ENCODE data around the gene MARVELD3. TPM values are rescaled to one million over a fixed set of nuclear protein-coding genes. Genes with fewer than 3 reads are reported as not detected.

MARVELD3 gene
- polyA plus RNA-seq, 1 of the 3 experiments (the other 2 are of a cell fraction) = not detected

DNA sequence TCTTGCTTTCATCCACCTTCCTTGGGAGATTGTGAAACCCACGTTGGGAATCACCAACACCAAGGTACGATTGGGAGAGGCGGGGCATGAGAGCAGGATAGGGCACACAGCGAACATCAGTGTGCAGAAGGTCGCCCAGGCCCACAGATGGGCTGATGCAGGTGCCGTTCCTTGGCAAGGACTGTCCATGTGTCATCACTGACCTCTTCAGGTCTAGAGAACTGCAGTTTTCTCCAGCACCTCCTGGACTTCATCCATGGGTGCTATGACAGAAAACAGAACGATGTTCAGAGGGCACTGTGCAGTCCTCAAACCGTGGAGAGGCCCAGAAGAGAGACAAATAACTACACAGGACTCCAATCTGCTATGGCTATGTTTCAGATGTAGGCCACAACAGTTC, 25.2 kb upstream of the MARVELD3 start:
- Histone ChIP-seq H3K79me2 (ENCODE audit: insufficient read depth) (no peaks in the 10 kb centered on the region), H3K27ac (ENCODE audit: low read depth in 2 of 2, low read length in 1 of 2) (no peak overlapping the region), H3K9ac (no peak overlapping the region), H4K20me1 (ENCODE audit: insufficient read depth) (no peaks in the 10 kb centered on the region), H3K4me2 (no peak overlapping the region), H3K9me2 (no peaks in the 10 kb centered on the region), H3K4me1 (ENCODE audit: control insufficient read depth in 1 of 2, insufficient read depth in 2 of 2, low read depth in 1 of 2, low read length in 1 of 2) (no peaks in the 10 kb centered on the region), H3K9me3 (no peaks in the 10 kb centered on the region), H3K4me3 (ENCODE audit: low read depth in 2 of 2, low read length in 1 of 2) (no peak overlapping the region), H2AFZ (ENCODE audit: low read depth) (no peak overlapping the region), H3K36me3 (replicated peaks in 1 of 2; ENCODE audit: control insufficient read depth in 1 of 2, insufficient read depth in 2 of 2, low read length in 1 of 2) (no peaks in the 10 kb centered on the region), H3K27me3 (ENCODE audit: insufficient read depth) (peaks cover 3% of the 10 kb centered on the region; the same call in 1 of the 2 replicates), H3F3A (replicated peaks; ENCODE audit: insufficient read depth) (no peaks in the 10 kb centered on the region)
- TF ChIP-seq, protein P1, sequence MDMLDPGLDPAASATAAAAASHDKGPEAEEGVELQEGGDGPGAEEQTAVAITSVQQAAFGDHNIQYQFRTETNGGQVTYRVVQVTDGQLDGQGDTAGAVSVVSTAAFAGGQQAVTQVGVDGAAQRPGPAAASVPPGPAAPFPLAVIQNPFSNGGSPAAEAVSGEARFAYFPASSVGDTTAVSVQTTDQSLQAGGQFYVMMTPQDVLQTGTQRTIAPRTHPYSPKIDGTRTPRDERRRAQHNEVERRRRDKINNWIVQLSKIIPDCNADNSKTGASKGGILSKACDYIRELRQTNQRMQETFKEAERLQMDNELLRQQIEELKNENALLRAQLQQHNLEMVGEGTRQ (IDR thresholded peaks at IDR 0.05; ENCODE audit: borderline replicate concordance, low read depth, low read length) = no peak
- TF ChIP-seq RFX5 (IDR thresholded peaks at IDR 0.05; ENCODE audit: low read length) (no peak), MEF2A (IDR thresholded peaks at IDR 0.05; ENCODE audit: borderline replicate concordance, low read depth) (no peak), NFIC (IDR thresholded peaks at IDR 0.05; ENCODE audit: borderline replicate concordance) (no peak), GATA2 (CRISPR knock-in tag; IDR thresholded peaks at IDR 0.05) (no peak)
- TF ChIP-seq, protein P2, sequence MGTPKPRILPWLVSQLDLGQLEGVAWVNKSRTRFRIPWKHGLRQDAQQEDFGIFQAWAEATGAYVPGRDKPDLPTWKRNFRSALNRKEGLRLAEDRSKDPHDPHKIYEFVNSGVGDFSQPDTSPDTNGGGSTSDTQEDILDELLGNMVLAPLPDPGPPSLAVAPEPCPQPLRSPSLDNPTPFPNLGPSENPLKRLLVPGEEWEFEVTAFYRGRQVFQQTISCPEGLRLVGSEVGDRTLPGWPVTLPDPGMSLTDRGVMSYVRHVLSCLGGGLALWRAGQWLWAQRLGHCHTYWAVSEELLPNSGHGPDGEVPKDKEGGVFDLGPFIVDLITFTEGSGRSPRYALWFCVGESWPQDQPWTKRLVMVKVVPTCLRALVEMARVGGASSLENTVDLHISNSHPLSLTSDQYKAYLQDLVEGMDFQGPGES (IDR thresholded peaks at IDR 0.05; ENCODE audit: low read depth, low read length) = no peak
- ChIA-PET POLR2A (no interaction called here), CTCF (interaction anchor here (0.9 kb wide), 1 partner anchor 25 kb away, joined by 3 read pairs; no protein-coding TSS in a partner anchor)
- DNase-seq = no peak
- 12% methylated on average over 7 of the region's 8 CpGs for WGBS (ENCODE audit: low lambda C conversion rate)

DNA sequence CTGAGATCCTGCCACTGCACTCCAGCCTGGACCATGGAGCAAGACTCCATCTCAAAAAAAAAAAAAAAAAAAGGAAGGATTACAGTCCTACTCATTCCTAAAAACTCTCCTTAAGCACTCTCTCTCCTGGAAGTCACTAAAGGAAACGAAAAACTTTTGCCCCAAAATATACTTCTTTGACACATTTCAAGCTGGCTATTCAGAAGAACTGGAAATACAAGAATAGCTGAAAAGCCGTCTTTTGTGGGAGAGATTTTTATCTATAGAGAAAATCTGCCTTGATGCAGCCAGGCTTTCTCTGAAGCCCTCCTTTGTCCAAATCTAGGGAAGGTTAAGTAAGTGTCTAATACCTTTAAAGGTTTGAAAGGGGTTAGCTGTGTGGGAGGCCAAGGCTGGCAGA, 16.9 kb upstream of the MARVELD3 start:
- H3K9me2 ChIP-seq = no peaks in the 10 kb centered on the region
- POLR2A ChIA-PET = no interaction called here
- whole genome bisulfite sequencing (ENCODE audit: low lambda C conversion rate) = 23% methylated on average over 2 of the region's 2 CpGs

DNA sequence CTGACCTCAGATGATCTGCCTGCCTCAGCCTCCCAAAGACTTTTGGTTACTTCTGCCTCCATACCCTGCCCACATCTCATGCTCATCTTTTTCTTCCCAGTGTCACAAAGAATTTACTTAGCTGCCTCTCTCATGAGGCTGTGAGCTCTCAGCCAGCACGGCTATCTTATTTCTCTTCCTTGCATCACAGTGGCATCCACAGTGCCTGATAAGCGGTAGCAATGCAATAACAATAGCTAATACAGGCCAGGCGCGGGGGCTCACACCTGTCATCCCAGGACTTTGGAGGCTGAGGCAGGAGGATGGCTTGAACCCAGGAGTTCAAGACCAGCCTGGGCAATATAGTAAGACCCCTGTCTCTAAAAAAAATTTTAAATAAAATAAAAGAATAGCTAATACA, 15.5 kb upstream of the MARVELD3 start:
- H3F3A ChIP-seq (replicated peaks; ENCODE audit: insufficient read depth) = peaks cover 12% of the 10 kb centered on the region
- no peaks in the 10 kb centered on the region for H3K9me3 ChIP-seq
- H3K27ac ChIP-seq (ENCODE audit: low read depth in 2 of 2, low read length in 1 of 2) = no peak overlapping the region
- H3K27me3 ChIP-seq (ENCODE audit: insufficient read depth) = peaks cover 9% of the 10 kb centered on the region; the same call in 1 of the 2 replicates
- no peaks in the 10 kb centered on the region for H3K9me2 ChIP-seq
- no peak for DNase-seq
- no peaks in the 10 kb centered on the region for H3K79me2 ChIP-seq (ENCODE audit: insufficient read depth)
- H3K36me3 ChIP-seq (replicated peaks in 1 of 2; ENCODE audit: control insufficient read depth in 1 of 2, insufficient read depth in 2 of 2, low read length in 1 of 2) = no peaks in the 10 kb centered on the region
- H3K4me2 ChIP-seq = no peak overlapping the region; the same call in 1 of the 2 replicates
- no peak overlapping the region for H3K9ac ChIP-seq
- no peak overlapping the region for H3K4me3 ChIP-seq (ENCODE audit: low read depth in 2 of 2, low read length in 1 of 2)
- POLR2A ChIA-PET = interaction anchor here (0.7 to 1.2 kb wide), 3 partner anchors 45 to 573 kb away, joined by 3 to 4 read pairs (median 3); no protein-coding TSS in a partner anchor
- 4% methylated on average over 4 of the region's 4 CpGs for WGBS (ENCODE audit: low lambda C conversion rate)
- H2AFZ ChIP-seq (ENCODE audit: low read depth) = 0 out of 2 replicates have a peak overlapping the region, but pooled peaks have one; percentile 59
- H4K20me1 ChIP-seq (ENCODE audit: insufficient read depth) = no peaks in the 10 kb centered on the region
- peaks cover 0 to 2% of the 10 kb centered on the region in 2 experiments; a peak in 2 of 4 replicates for H3K4me1 ChIP-seq (ENCODE audit: control insufficient read depth in 1 of 2, insufficient read depth in 2 of 2, low read depth in 1 of 2, low read length in 1 of 2)
- CTCF ChIA-PET = interaction anchor here (0.6 to 3.6 kb wide), 50 partner anchors 8 to 421 kb away, joined by 3 to 48 read pairs (median 6); partner anchors contain the start of genes TAT and ZNF23
- TF ChIP-seq RCOR1 (IDR thresholded peaks at IDR 0.05; ENCODE audit: low read length) (no peak), ELF1 (IDR thresholded peaks at IDR 0.05) (no peak), RFX5 (IDR thresholded peaks at IDR 0.05; ENCODE audit: low read length) (no peak), EP300 (IDR thresholded peaks at IDR 0.05; ENCODE audit: borderline replicate concordance in 1 of 2, low read depth in 1 of 2, low read length in 1 of 2) (no peak), CHD2 (IDR thresholded peaks at IDR 0.05; ENCODE audit: low read length, partially characterized antibody) (no peak)
- TF ChIP-seq, protein P3, sequence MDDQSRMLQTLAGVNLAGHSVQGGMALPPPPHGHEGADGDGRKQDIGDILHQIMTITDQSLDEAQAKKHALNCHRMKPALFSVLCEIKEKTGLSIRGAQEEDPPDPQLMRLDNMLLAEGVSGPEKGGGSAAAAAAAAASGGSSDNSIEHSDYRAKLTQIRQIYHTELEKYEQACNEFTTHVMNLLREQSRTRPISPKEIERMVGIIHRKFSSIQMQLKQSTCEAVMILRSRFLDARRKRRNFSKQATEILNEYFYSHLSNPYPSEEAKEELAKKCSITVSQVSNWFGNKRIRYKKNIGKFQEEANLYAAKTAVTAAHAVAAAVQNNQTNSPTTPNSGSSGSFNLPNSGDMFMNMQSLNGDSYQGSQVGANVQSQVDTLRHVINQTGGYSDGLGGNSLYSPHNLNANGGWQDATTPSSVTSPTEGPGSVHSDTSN (IDR thresholded peaks at IDR 0.05) = no peak
- TF ChIP-seq, protein P2 (IDR thresholded peaks at IDR 0.05; ENCODE audit: low read depth, low read length) = no peak

More for the DNA sequence above, 16.9 kb upstream of the MARVELD3 start:
- H3K4me3 ChIP-seq (ENCODE audit: low read depth in 2 of 2, low read length in 1 of 2) = no peak overlapping the region
- peaks cover 12% of the 10 kb centered on the region for H3F3A ChIP-seq (replicated peaks; ENCODE audit: insufficient read depth)
- no peaks in the 10 kb centered on the region for H3K9me3 ChIP-seq
- no peaks in the 10 kb centered on the region for H3K79me2 ChIP-seq (ENCODE audit: insufficient read depth)
- no peak overlapping the region for H2AFZ ChIP-seq (ENCODE audit: low read depth)
- no peaks in the 10 kb centered on the region for H4K20me1 ChIP-seq (ENCODE audit: insufficient read depth)
- no peak overlapping the region for H3K4me2 ChIP-seq
- no peaks in the 10 kb centered on the region for H3K36me3 ChIP-seq (replicated peaks in 1 of 2; ENCODE audit: control insufficient read depth in 1 of 2, insufficient read depth in 2 of 2, low read length in 1 of 2)
- peaks cover 0 to 2% of the 10 kb centered on the region in 2 experiments; a peak in 2 of 4 replicates for H3K4me1 ChIP-seq (ENCODE audit: control insufficient read depth in 1 of 2, insufficient read depth in 2 of 2, low read depth in 1 of 2, low read length in 1 of 2)
- no peak for TF ChIP-seq SMC3 (IDR thresholded peaks at IDR 0.05; ENCODE audit: low read depth, low read length)
- DNase-seq = no peak
- no peak overlapping the region for H3K9ac ChIP-seq
- CTCF ChIA-PET = interaction anchor here (0.9 to 3.6 kb wide), 5 partner anchors 11 to 196 kb away, joined by 3 to 48 read pairs (median 15); no protein-coding TSS in a partner anchor
- H3K27ac ChIP-seq (ENCODE audit: low read depth in 2 of 2, low read length in 1 of 2) = no peak overlapping the region
- H3K27me3 ChIP-seq (ENCODE audit: insufficient read depth) = peaks cover 3% of the 10 kb centered on the region; the same call in 1 of the 2 replicates

Measured in SK-N-SH (cell line).